Colonic mucosa (tissue), 4 donors: ENCODE results near the gene ARMC3. TPM values are rescaled to one million over a fixed set of nuclear protein-coding genes. Genes with fewer than 3 reads are reported as not detected.
"Not testable (repeated sequence)": the region's sequence is repeated elsewhere in the genome, so short reads cannot be mapped to it uniquely, and the experiment has no call there.

Experiments used
- DNase-seq: peaks from one replicate; pipeline ENCODE4 v3.0.0-alpha.2; 2020
- H3K27ac ChIP-seq: fragments of 200-600 bp; one replicate; pipeline ENCODE4 v1.8.0; 2021
- H3K27me3 ChIP-seq: fragments of 200-600 bp; one replicate; pipeline ENCODE4 v1.8.0; 2021
- H3K36me3 ChIP-seq: fragments of 200-600 bp; one replicate; pipeline ENCODE4 v1.8.0; 2021
- H3K4me1 ChIP-seq: fragments of 200-600 bp; one replicate; pipeline ENCODE4 v1.8.0; 2021; ENCODE audit warnings: mild to moderate bottlenecking
- H3K4me3 ChIP-seq: fragments of 200-600 bp; one replicate; pipeline ENCODE4 v1.8.0; 2021
- H3K9ac ChIP-seq, 2 donors: one replicate each; pipeline ENCODE4 v1.7.0; 2013; ENCODE audit warnings: control low read depth in 2 of 2, low read depth in 2 of 2, low read length in 2 of 2
- H3K9me3 ChIP-seq: fragments of 200-600 bp; one replicate; pipeline ENCODE4 v1.8.0; 2021
- intact Hi-C: fragments of 100-400 bp; cut with DNase I; formaldehyde crosslinking; loops from one replicate; pipeline ENCODE4 v1.14.1; 2022
- total RNA-seq, 2 donors: library from RNA; stranded (reverse); fragmentation: NEBNext Ultra II Directional in 1 of 2; extraction: Animal tissue kit (Norgen Biotek cat#: 25700) in 1 of 2; gene quantifications; one replicate each; pipeline ENCODE4 v1.2.1, GENCODE V29; 2021
- TF ChIP-seq, protein P1 (sequence below): fragments of 200-600 bp; IDR thresholded peaks from one replicate; pipeline ENCODE4 v1.8.0; 2022; ENCODE audit warnings: antibody characterized with exemption, mild to moderate bottlenecking
- donor health status: healthy.
- donor health status: DM: no; HTN: no; CAD: no.
- donor health status: DM: no; HTN: no; CAD: no.

ARMC3 gene
- total RNA-seq, 2 donors from 2014 or later, result not detected

GRCh38 chr10:23070913-23071218 is 143.0 kb downstream of the ARMC3 start:
- no peak overlapping the region for H3K27ac ChIP-seq
- no peaks in the 10 kb centered on the region for H3K36me3 ChIP-seq
- no peak for DNase-seq
- no peaks in the 10 kb centered on the region for H3K27me3 ChIP-seq
- intact Hi-C loops, result no loop called here
- no peak overlapping the region for H3K4me3 ChIP-seq
- no peak overlapping the region for H3K9ac ChIP-seq
- TF ChIP-seq, protein P1, sequence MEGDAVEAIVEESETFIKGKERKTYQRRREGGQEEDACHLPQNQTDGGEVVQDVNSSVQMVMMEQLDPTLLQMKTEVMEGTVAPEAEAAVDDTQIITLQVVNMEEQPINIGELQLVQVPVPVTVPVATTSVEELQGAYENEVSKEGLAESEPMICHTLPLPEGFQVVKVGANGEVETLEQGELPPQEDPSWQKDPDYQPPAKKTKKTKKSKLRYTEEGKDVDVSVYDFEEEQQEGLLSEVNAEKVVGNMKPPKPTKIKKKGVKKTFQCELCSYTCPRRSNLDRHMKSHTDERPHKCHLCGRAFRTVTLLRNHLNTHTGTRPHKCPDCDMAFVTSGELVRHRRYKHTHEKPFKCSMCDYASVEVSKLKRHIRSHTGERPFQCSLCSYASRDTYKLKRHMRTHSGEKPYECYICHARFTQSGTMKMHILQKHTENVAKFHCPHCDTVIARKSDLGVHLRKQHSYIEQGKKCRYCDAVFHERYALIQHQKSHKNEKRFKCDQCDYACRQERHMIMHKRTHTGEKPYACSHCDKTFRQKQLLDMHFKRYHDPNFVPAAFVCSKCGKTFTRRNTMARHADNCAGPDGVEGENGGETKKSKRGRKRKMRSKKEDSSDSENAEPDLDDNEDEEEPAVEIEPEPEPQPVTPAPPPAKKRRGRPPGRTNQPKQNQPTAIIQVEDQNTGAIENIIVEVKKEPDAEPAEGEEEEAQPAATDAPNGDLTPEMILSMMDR, result no peak
- H3K4me1 ChIP-seq, result no peaks in the 10 kb centered on the region
- no peaks in the 10 kb centered on the region for H3K9me3 ChIP-seq

- DNase-seq, H3K9ac ChIP-seq, H3K4me3 ChIP-seq, H3K27me3 ChIP-seq, H3K36me3 ChIP-seq, H3K4me1 ChIP-seq, intact Hi-C loops, H3K27ac ChIP-seq, H3K9me3 ChIP-seq: not testable (repeated sequence)
These were observed 144.7 kb downstream of the ARMC3 start for GRCh38 chr10:23072593-23072992.

- Histone ChIP-seq H3K27ac (no peak overlapping the region), H3K36me3 (no peaks in the 10 kb centered on the region), H3K4me1 (no peaks in the 10 kb centered on the region), H3K9me3 (no peaks in the 10 kb centered on the region), H3K9ac (no peak overlapping the region), H3K4me3 (no peak overlapping the region), H3K27me3 (no peaks in the 10 kb centered on the region)
- no peak for DNase-seq
- intact Hi-C loops, result no loop called here
- TF ChIP-seq, protein P1, result no peak
These were observed 145.7 kb downstream of the ARMC3 start for GRCh38 chr10:23073527-23073926.

DNA sequence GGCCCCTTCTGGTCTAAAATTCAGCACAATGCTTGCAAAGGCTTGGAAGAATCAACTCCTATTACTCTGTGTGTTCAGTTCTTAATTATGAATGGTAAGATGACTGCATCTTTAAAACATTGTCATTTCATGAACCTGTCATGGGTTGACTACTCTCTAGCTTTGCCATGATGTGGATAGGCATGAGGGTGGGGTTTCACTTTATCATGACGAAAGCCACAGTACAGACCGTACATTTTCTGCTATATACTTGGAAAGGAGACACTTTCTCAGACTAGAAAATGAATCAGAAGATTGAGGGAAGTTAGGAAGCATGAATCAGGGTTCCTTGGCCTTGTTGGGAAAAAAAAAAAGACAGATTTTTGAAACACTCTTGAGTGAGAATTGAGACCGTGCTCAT is 147.8 kb downstream of the ARMC3 start:
- TF ChIP-seq, protein P1, result no peak
- no peaks in the 10 kb centered on the region for H3K9me3 ChIP-seq
- no peaks in the 10 kb centered on the region for H3K27me3 ChIP-seq
- intact Hi-C loops, result no loop called here
- H3K4me1 ChIP-seq, result no peaks in the 10 kb centered on the region
- DNase-seq, result no peak
- H3K36me3 ChIP-seq, result no peaks in the 10 kb centered on the region
- no peak overlapping the region for H3K27ac ChIP-seq
- H3K4me3 ChIP-seq, result no peak overlapping the region
- no peak overlapping the region for H3K9ac ChIP-seq

GRCh38 chr10:23078114-23078513 is 150.3 kb downstream of the ARMC3 start:
- H3K4me1 ChIP-seq, result no peaks in the 10 kb centered on the region
- TF ChIP-seq, protein P1, result no peak
- H3K4me3 ChIP-seq, result no peak overlapping the region
- H3K9ac ChIP-seq, result no peak overlapping the region
- intact Hi-C loops, result no loop called here
- H3K9me3 ChIP-seq, result no peaks in the 10 kb centered on the region
- H3K27me3 ChIP-seq, result no peaks in the 10 kb centered on the region
- H3K27ac ChIP-seq, result no peak overlapping the region
- DNase-seq, result no peak
- H3K36me3 ChIP-seq, result no peaks in the 10 kb centered on the region

- no peaks in the 10 kb centered on the region for H3K9me3 ChIP-seq
- no peaks in the 10 kb centered on the region for H3K27me3 ChIP-seq
- H3K27ac ChIP-seq, result no peak overlapping the region
- no peak for DNase-seq
- H3K4me3 ChIP-seq, result no peak overlapping the region
- TF ChIP-seq, protein P1, result no peak
- no peak overlapping the region for H3K9ac ChIP-seq
- intact Hi-C loops, result no loop called here
- no peaks in the 10 kb centered on the region for H3K36me3 ChIP-seq
- H3K4me1 ChIP-seq, result no peaks in the 10 kb centered on the region
These were observed 151.8 kb downstream of the ARMC3 start for GRCh38 chr10:23079700-23080099.
